GM19463 (cell line): ENCODE results near the gene LGR6.

Experiments
- ATAC-seq: cut with Tn5 transposase; IDR thresholded peaks from one replicate; pipeline ENCODE4 v1.9.1; 2021; ENCODE audit warnings: mild to moderate bottlenecking, moderate library complexity; ENCODE audit not compliant: unreplicated experiment

Gene LGR6

GRCh38 chr1:202217951-202218350, 24.4 kb downstream of the LGR6 start:
- no peak for ATAC-seq

GRCh38 chr1:202220733-202221132, 27.1 kb downstream of the LGR6 start:
- no peak for ATAC-seq

- ATAC-seq = no peak
These were observed 28.6 kb downstream of the LGR6 start for GRCh38 chr1:202221911-202222909.

GRCh38 chr1:202223121-202223860, 29.7 kb downstream of the LGR6 start:
- no peak for ATAC-seq

- no peak for ATAC-seq
These were observed 30.9 kb downstream of the LGR6 start for GRCh38 chr1:202224453-202224852.

GRCh38 chr1:202225131-202225530, 31.5 kb downstream of the LGR6 start:
- ATAC-seq = no peak

- no peak for ATAC-seq
These were observed 33.6 kb downstream of the LGR6 start for GRCh38 chr1:202227053-202227672.

- no peak for ATAC-seq
These were observed 34.4 kb downstream of the LGR6 start for GRCh38 chr1:202227997-202228401.

GRCh38 chr1:202228484-202229122, 35.0 kb downstream of the LGR6 start:
- no peak for ATAC-seq

GRCh38 chr1:202229376-202229775, 35.8 kb downstream of the LGR6 start:
- no peak for ATAC-seq

- no peak for ATAC-seq
These were observed 36.7 kb downstream of the LGR6 start for GRCh38 chr1:202230061-202230938.

GRCh38 chr1:202230939-202231645, 37.5 kb downstream of the LGR6 start:
- ATAC-seq = no peak

- ATAC-seq = no peak
These were observed 39.6 kb downstream of the LGR6 start for GRCh38 chr1:202233171-202233570.

GRCh38 chr1:202233804-202234203, 40.2 kb downstream of the LGR6 start:
- ATAC-seq = no peak

GRCh38 chr1:202234331-202235002, 40.9 kb downstream of the LGR6 start:
- ATAC-seq = no peak

- ATAC-seq = no peak
These were observed 41.5 kb downstream of the LGR6 start for GRCh38 chr1:202235003-202235660.

GRCh38 chr1:202235856-202236837, 42.5 kb downstream of the LGR6 start:
- ATAC-seq = peak; percentile 63
